HepG2 (cell line): ENCODE data around the gene C20orf144. TPM values are rescaled to one million over a fixed set of nuclear protein-coding genes. Genes with fewer than 3 reads are reported as not detected.

Experiments
- ADNP ChIP-seq: sonication (generic); formaldehyde crosslinking; IDR thresholded peaks from 2 replicates; pipeline ENCODE4 v1.4.0; 2020; ENCODE audit warnings: missing genetic modification reagents
- DMAP1 ChIP-seq: IDR thresholded peaks from 2 replicates; pipeline ENCODE4 v1.6.1; 2016
- DR1 ChIP-seq: sonication (generic); formaldehyde crosslinking; IDR thresholded peaks from 2 replicates; pipeline ENCODE4 v1.8.0; 2021; ENCODE audit warnings: mild to moderate bottlenecking, missing genetic modification reagents, inconsistent platforms
- EEA1 ChIP-seq: sonication (generic); formaldehyde crosslinking; IDR thresholded peaks from 2 replicates; pipeline ENCODE4 v1.5.1; 2020; ENCODE audit warnings: mild to moderate bottlenecking, missing genetic modification reagents, borderline replicate concordance
- EZH2 ChIP-seq: conservative IDR thresholded peaks from 2 replicates; pipeline ENCODE4 v1.6.1; 2012; ENCODE audit warnings: mild to moderate bottlenecking, low read depth, low read length, moderate library complexity
- MXD4 ChIP-seq: IDR thresholded peaks from 2 replicates; pipeline ENCODE4 v1.6.1; 2016; ENCODE audit warnings: mild to moderate bottlenecking, missing biosample characterization, missing genetic modification reagents
- NBN ChIP-seq: fragments of 450-650 bp; conservative IDR thresholded peaks from 2 replicates; pipeline ENCODE4 v1.6.1; 2017
- REPIN1 ChIP-seq: sonication (generic); formaldehyde crosslinking; IDR thresholded peaks from 2 replicates; pipeline ENCODE4 v1.8.0; 2022; ENCODE audit warnings: missing genetic modification reagents, low read depth, mild to moderate bottlenecking, borderline replicate concordance
- REST ChIP-seq, 2 experiments: IDR thresholded peaks; 2 replicates each; pipeline ENCODE4 v1.6.1; 2011 to 2012; ENCODE audit warnings: low read length in 2 of 2, borderline replicate concordance in 1 of 2, low read depth in 1 of 2, mild to moderate bottlenecking in 1 of 2, moderate library complexity in 1 of 2
- YY1 ChIP-seq: IDR thresholded peaks from 2 replicates; pipeline ENCODE4 v1.6.1; 2011; ENCODE audit warnings: low read length, low read depth, moderate library complexity, mild to moderate bottlenecking; ENCODE audit not compliant: insufficient read depth, insufficient replicate concordance
- ZFP82 ChIP-seq: sonication (generic); formaldehyde crosslinking; IDR thresholded peaks from 2 replicates; pipeline ENCODE4 v1.5.1; 2020; ENCODE audit warnings: mild to moderate bottlenecking, missing genetic modification reagents, borderline replicate concordance
- ZGPAT ChIP-seq: IDR thresholded peaks from 2 replicates; pipeline ENCODE4 v1.6.1; 2016; ENCODE audit warnings: mild to moderate bottlenecking
- ZNF280B ChIP-seq: sonication (generic); formaldehyde crosslinking; IDR thresholded peaks from 2 replicates; pipeline ENCODE4 v1.5.0; 2020; ENCODE audit warnings: missing genetic modification reagents, mild to moderate bottlenecking, borderline replicate concordance
- ZNF280D ChIP-seq: sonication (generic); formaldehyde crosslinking; IDR thresholded peaks from 2 replicates; pipeline ENCODE4 v1.5.1; 2020; ENCODE audit warnings: mild to moderate bottlenecking, missing genetic modification reagents
- ZNF512 ChIP-seq: sonication (generic); formaldehyde crosslinking; IDR thresholded peaks from 2 replicates; pipeline ENCODE4 v1.4.0; 2020; ENCODE audit warnings: mild to moderate bottlenecking, missing genetic modification reagents
- ZNF660 ChIP-seq: sonication (generic); formaldehyde crosslinking; IDR thresholded peaks from 2 replicates; pipeline ENCODE4 v1.5.1; 2020; ENCODE audit warnings: mild to moderate bottlenecking, low read depth, missing genetic modification reagents, borderline replicate concordance
- polyA plus RNA-seq, 8 experiments: library from polyadenylated mRNA; depleted of rRNA in 3 of 8; stranded (reverse) in 7 of 8; unstranded in 1 of 8; fragments of >200 nt; fragmentation: Illumina TruSeq in 4 of 8; extraction: Trizol in 4 of 8; gene quantifications; 2 replicates each; pipeline versions ENCODE4 v1.2.1 to v1.2.3, GENCODE V29; 2011 to 2016; ENCODE audit warnings: low read depth in 4 of 8, missing spikeins in 1 of 8, mixed read lengths in 1 of 8; ENCODE audit not compliant: insufficient read depth in 1 of 8
- total RNA-seq, 5 experiments: library from RNA; depleted of rRNA; stranded (reverse); fragments of >200 nt; fragmentation: Illumina TruSeq; extraction: Trizol; gene quantifications; 2 replicates each; pipeline ENCODE4 v1.2.3, GENCODE V29; 2016; ENCODE audit warnings: low read depth in 1 of 5

C20orf144 gene
- total and polyA plus RNA-seq, 2 of the 13 experiments (the other 11 are each of a cell fraction or from before 2014, with no cell fraction given), result 0.09 to 0.16 TPM

- TF ChIP-seq ZGPAT (CRISPR knock-in tag) (0 out of 2 replicates have a peak, but pooled peaks have one; percentile 14), YY1 (peak; percentile 69), ZFP82 (peak; percentile 94; the same call in 1 of the 2 replicates), DMAP1 (CRISPR knock-in tag) (peak; percentile 33; the same call in 1 of the 2 replicates), DR1 (CRISPR knock-in tag) (peak; percentile 93), MXD4 (CRISPR knock-in tag) (peak; percentile 98), EZH2 (no peak), ZNF660 (CRISPR knock-in tag) (no peak), ADNP (CRISPR knock-in tag) (no peak), ZNF280B (CRISPR knock-in tag) (no peak), ZNF280D (peak; percentile 46; the same call in 1 of the 2 replicates), NBN (no peak), ZNF512 (0 out of 2 replicates have a peak, but pooled peaks have one; percentile 37), REPIN1 (CRISPR knock-in tag) (peak; percentile 74), REST (IDR thresholded peaks at IDR 0.05; ENCODE audit: borderline replicate concordance in 1 of 2, low read depth in 1 of 2, low read length in 2 of 2) (no peak), EEA1 (CRISPR knock-in tag) (no peak)
These were observed 24.2 kb downstream of the C20orf144 start, which contains the start of gene E2F1 (continued) for GRCh38 chr20:33686100-33686983.
